Glomerular visceral epithelial cell (primary cell): ENCODE results near the gene ZNF891.
A peak's percentile ranks its signal among the peaks of the same experiment; 100 is the strongest.

Source experiments
- DNase-seq: peaks from one replicate; pipeline ENCODE4 v3.0.0-alpha.2; 2016; ENCODE audit errors: extremely low spot score

Gene ZNF891

DNA sequence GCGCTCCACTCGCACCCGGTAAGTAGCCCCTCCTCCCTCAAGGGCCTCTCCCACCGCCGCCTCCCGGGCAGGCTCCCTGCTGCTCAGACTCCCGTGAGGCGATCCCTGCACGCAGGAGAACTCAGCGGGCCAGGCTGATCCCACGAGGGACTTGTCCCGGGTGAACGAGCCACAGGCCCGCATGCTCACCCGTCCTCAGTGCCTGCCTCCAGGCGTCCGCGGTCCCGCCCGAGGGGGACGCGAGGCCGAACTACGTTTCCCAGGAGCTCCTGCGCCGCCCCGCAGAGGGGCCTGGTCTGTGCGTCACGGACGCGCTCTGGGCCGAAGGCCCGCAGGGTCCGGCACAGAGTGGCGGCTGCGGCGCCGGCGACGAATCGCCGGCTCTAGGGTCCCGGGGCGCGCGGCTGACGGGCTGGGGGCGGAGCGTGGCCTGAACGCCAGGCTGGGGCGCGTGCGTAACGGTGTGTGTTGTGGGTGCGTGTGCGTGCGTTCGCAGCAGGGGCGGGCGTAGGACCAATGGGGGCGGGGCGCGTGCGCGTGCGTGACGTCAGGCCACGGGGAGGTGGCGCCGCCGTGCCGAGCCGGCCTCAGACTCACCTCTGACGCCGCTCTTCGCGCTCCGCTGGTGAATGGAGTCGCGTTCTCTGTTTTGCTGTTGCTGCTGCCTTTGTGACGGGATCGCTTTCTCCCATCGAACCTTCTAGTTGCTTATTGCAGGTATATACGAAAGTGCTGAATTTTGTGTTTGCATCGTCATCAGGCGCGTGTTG is at the start of gene ZNF891, which contains the start of gene ZNF10:
TSS of gene ZNF891 (minus strand) at position 237 of the 770 bp plus-strand sequence. CDS start 8,356 bp downstream, outside the sequence.
TSS of gene ZNF10 (plus strand) at position 590 of the 770 bp plus-strand sequence. CDS start 13,866 bp downstream, outside the sequence.
- DNase-seq = peak; percentile 86

DNA sequence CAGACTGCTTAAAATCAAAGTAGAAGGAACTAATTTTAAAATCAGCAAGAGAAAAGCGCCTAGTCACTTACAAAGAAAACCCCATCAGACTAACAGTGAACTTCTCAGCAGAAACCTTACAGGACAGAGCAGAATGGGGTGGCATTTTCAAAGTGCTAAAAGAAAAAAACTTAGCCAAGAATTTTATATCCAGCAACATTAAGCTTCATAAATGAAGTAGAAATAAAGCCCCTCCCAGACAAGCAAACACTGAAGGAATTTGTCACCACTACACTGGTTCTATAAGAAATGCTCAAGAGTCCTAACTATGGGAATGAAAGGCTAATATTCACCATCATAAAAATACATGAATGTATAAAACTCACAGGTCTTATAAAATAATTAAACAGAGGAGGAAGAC is 44.8 kb upstream of the ZNF891 start:
- no peak for DNase-seq

DNA sequence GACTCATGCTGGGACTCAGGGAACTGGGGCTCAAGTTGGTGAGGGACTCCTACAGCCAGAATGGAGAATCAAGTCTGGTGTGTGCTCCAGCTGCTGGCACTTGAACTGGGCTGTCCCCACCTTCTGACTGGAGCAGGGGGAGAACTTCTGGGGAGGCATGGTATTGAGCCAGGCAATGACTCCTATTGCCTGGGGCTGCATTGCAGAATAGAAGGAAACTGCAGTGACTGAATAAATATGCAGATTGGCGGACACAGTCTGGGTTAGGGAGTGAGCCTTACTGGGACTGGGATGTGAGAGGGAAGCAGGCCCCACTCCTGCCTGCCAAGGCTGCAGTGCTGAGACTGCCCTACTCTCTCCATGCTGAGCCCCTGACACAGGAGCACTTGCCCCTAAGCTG is 42.4 kb upstream of the ZNF891 start:
- no peak for DNase-seq

DNA sequence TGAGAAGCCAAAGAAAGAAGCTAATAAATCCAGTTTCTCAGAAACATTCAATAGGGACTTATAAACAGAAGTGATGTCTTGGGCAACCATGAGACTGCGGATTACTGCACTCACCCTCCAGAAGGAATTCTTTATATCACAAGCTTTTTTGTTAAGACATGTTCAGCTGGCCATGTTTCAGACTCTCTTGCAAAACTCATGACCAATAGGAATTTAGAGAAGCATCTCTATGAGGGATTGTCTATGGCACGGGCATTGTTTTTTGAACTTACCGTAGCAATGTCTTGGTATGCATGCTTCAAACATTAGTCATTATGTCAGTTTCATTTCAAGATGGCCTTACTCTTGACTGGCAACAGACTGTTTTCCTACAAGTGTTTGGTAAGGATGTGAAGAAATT is 35.7 kb upstream of the ZNF891 start:
- no peak for DNase-seq

- DNase-seq = no peak
Observed at GRCh38 chr12:133156125-133156690, 26.1 kb upstream of the ZNF891 start.

DNA sequence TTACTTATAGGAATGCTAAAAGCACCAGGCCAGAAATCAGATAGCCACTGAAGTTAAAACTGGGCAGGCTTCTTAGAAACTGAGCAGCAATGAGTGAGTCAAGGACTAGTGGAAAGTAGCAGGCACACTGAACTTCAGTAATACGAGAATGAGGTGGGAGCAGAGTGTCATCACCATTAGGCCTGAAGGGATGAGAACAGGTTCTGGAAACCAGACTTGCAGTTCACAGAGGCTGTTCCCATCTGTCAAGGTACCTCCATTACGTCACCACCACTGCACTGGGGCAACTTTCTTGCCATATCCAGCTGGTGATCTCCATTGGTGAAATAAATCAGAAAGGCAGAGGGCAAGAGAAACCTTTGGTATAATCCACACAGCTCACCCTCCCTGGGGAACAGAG is 15.9 kb upstream of the ZNF891 start:
- no peak for DNase-seq

- no peak for DNase-seq
Observed at GRCh38 chr12:133135747-133136146, 5.7 kb upstream of the ZNF891 start.

GRCh38 chr12:133130808-133131128 is 694 bp upstream of the ZNF891 start:
- DNase-seq = no peak

GRCh38 chr12:133129368-133130037 is 571 bp downstream of the ZNF891 start:
- DNase-seq = no peak

DNA sequence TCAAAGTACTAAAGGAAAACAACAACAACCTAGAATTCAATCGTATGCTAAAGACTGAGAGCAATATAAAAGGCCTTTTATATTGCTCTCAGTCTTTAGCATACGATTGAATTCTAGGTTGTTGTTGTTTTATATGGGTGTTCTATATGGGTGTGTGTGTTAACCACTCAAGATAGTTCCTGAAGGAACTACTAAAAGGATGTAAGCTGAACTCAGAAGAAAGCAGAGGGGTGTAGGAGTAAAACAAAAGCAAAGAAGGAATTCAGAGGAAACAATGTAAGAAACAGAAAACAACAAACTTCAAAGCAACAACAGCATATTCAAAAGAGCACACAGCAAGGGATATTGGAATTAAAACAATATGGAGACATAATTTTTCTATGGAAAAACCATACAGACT is 5.4 kb downstream of the ZNF891 start:
- DNase-seq = no peak

- DNase-seq = no peak
Observed at GRCh38 chr12:133120385-133121191, 9.5 kb downstream of the ZNF891 start.

- DNase-seq = no peak
Observed at GRCh38 chr12:133108150-133108549, 21.9 kb downstream of the ZNF891 start.

GRCh38 chr12:133107121-133107520 is 23.0 kb downstream of the ZNF891 start:
- no peak for DNase-seq

DNA sequence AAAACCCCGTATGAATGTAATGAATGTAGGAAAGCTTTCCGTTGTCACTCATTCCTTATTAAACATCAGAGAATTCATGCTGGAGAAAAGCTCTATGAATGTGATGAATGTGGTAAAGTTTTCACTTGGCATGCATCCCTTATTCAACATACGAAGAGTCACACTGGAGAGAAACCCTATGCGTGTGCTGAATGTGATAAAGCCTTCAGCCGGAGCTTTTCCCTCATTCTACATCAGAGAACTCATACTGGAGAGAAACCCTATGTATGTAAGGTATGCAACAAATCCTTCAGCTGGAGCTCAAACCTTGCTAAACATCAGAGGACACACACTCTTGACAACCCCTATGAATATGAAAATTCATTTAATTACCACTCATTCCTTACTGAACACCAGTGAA is 23.8 kb downstream of the ZNF891 start:
- DNase-seq = no peak

GRCh38 chr12:133105620-133106019 is 24.5 kb downstream of the ZNF891 start:
- no peak for DNase-seq

DNA sequence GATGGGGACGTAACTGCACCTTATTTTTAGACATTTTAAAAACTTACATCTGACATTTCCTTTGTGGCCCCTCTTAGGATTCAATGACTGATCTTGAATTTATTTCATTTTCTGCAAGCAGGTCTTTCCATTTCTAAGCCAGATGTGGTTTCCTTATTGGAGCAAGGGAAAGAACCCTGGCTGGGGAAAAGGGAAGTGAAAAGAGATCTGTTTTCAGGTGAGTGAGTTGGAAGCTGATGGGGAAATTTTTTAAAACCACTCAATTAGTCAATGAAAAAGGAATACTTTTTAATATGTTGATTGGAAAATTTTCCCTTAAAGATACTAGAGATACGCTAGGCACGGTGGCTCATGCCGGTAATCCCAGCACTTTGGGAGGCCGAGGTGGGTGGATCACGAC is 46.7 kb downstream of the ZNF891 start:
- DNase-seq = no peak

DNA sequence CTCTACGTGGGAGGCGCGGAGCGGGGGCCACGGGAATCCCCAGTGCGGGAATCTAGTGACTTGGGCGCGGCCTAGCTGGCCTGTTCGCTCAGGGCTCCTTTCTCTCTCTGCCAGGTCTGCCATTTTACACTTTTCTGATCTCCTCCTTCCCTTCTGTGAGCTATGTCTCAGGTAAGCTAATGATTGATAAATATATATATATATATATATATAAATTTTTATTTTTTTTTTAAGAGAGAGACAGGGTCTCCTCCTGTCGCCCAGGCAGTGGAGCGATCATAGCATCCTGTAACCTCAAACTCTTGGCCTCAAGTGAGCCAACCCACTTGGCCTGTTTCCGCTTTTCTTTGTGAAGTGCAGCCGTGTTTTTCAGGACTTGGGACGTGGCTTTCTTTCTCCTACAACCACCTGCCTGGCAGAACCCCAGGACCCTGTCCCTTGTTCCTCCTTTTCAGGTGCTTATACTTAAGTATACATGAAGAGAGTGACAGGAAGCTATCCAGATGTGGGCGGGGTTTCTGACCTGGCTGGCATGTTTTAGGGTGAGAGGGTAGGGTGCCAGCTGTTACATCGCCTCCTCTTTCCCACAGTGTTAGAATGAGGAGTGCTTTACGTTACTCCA is 48.8 kb downstream of the ZNF891 start:
- no peak for DNase-seq

- peak; percentile 75 for DNase-seq
Observed at GRCh38 chr12:133080368-133081158, 49.5 kb downstream of the ZNF891 start, which contains the start of gene ZNF140. ZNF140 (plus strand) TSS chr12:133080923; CDS start chr12:133081321, 398 bp downstream.

GRCh38 chr12:133080026-133080367 is 50.1 kb downstream of the ZNF891 start:
- peak; percentile 78 for DNase-seq

GRCh38 chr12:133073836-133074235 is 56.2 kb downstream of the ZNF891 start:
- no peak for DNase-seq

DNA sequence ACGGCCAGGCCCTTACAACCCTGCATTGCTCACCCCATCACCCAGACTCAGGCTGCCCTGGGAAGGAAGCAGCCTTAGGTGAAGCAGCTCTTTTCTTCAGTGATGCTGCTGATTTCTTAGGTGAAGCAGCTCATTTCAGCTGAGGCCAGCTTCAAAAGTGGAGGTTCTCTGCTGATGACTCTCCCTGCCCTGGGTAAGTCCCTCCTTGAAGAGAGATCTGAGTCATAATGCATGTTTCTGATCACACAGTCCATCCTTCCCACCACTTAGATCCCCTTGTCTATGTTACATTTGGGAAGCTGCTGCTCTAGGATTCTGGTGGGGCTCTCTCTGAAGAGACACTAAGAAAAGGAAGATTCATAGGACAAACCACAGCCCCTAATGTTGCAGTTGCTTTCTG is 66.5 kb downstream of the ZNF891 start:
- DNase-seq = no peak
